IMR-90 (cell line): ENCODE data around the gene PHF19. TPM values are rescaled to one million over a fixed set of nuclear protein-coding genes. Genes with fewer than 3 reads are reported as not detected.

Experiments
- ATAC-seq: fragments of 200-7000 bp; cut with Tn5 transposase; 2 replicates; pipeline ENCODE4 v1.9.1; 2020; ENCODE audit warnings: low read depth, mild to moderate bottlenecking, moderate library complexity
- BruUV-seq: library from RNA; stranded (reverse); fragments of 400-500 nt; replicated peaks from 2 replicates; lab custom pipeline; 2021; lab: Mats Ljungman, UMichigan
- CTCF ChIA-PET: fragments of 300-600 bp; formaldehyde crosslinking; extraction: SDS; loops from one replicate; lab custom pipeline; 2021; ENCODE audit warnings: antibody characterized with exemption; lab: Yijun Ruan, JAX
- POLR2A ChIA-PET: fragments of 300-600 bp; sonication (Branson Sonifier 250); formaldehyde crosslinking; loops from one replicate; lab custom pipeline; 2022; ENCODE audit warnings: antibody characterized with exemption; ENCODE audit not compliant: unreplicated experiment; lab: Charles Lee
- DNase-seq: peaks from one replicate; pipeline ENCODE4 v3.0.0; 2013
- H2AFZ ChIP-seq: replicated peaks from 2 replicates; pipeline ENCODE3; 2013; ENCODE audit warnings: low read length, mild to moderate bottlenecking; ENCODE audit not compliant: poor library complexity
- H2AK5ac ChIP-seq: 2 replicates; pipeline ENCODE4 v1.6.1; 2013; ENCODE audit warnings: low read depth, low read length, inconsistent platforms
- H2AK9ac ChIP-seq: replicated peaks from 2 replicates; pipeline ENCODE3; 2013; ENCODE audit warnings: mild to moderate bottlenecking, low read depth, low read length, moderate library complexity; ENCODE audit not compliant: poor library complexity
- H2BK120ac ChIP-seq: 2 replicates; pipeline ENCODE4 v1.6.1; 2013; ENCODE audit warnings: low read depth, low read length, inconsistent platforms
- H2BK15ac ChIP-seq: 3 replicates; pipeline ENCODE4 v1.6.1; 2013; ENCODE audit warnings: low read depth, low read length, inconsistent platforms
- H2BK20ac ChIP-seq: 2 replicates; pipeline ENCODE4 v1.6.1; 2013; ENCODE audit warnings: low read depth, mild to moderate bottlenecking, inconsistent platforms, low read length, moderate library complexity
- H2BK5ac ChIP-seq: 2 replicates; pipeline ENCODE4 v1.6.1; 2013; ENCODE audit warnings: mild to moderate bottlenecking, low read depth, low read length, inconsistent platforms; ENCODE audit not compliant: poor library complexity, severe bottlenecking
- H3K14ac ChIP-seq: replicated peaks from 2 replicates; pipeline ENCODE4 v1.6.1; 2013; ENCODE audit warnings: low read depth, low read length, inconsistent platforms
- H3K18ac ChIP-seq: 2 replicates; pipeline ENCODE4 v1.6.1; 2013; ENCODE audit warnings: low read depth, low read length, control low read depth
- H3K23ac ChIP-seq: 2 replicates; pipeline ENCODE4 v1.6.1; 2013; ENCODE audit warnings: low read depth, low read length, inconsistent platforms
- H3K27ac ChIP-seq: 2 replicates; pipeline ENCODE4 v1.5.1; 2013; ENCODE audit warnings: mild to moderate bottlenecking, control low read depth, low read length; ENCODE audit not compliant: insufficient read depth
- H3K27me3 ChIP-seq: 2 replicates; pipeline ENCODE4 v1.6.1; 2013; ENCODE audit warnings: low read length; ENCODE audit not compliant: control insufficient read depth, insufficient read depth
- H3K36me3 ChIP-seq: 2 replicates; pipeline ENCODE4 v1.6.1; 2013; ENCODE audit warnings: low read length, mixed read lengths; ENCODE audit not compliant: control insufficient read depth, insufficient read depth
- H3K4ac ChIP-seq: 2 replicates; pipeline ENCODE4 v1.6.1; 2013; ENCODE audit warnings: low read depth, low read length, inconsistent platforms
- H3K4me1 ChIP-seq: 2 replicates; pipeline ENCODE4 v1.6.1; 2013; ENCODE audit warnings: low read length, mixed read lengths; ENCODE audit not compliant: control insufficient read depth, insufficient read depth
- H3K4me2 ChIP-seq: 2 replicates; pipeline ENCODE4 v1.6.1; 2013; ENCODE audit warnings: low read depth, mild to moderate bottlenecking, control low read depth, low read length, moderate library complexity
- H3K4me3 ChIP-seq: 2 replicates; pipeline ENCODE4 v1.5.1; 2013; ENCODE audit warnings: low read depth, mild to moderate bottlenecking, control low read depth, low read length, moderate library complexity; ENCODE audit not compliant: insufficient read depth
- H3K56ac ChIP-seq: 2 replicates; pipeline ENCODE4 v1.6.1; 2013; ENCODE audit warnings: low read length, inconsistent platforms; ENCODE audit not compliant: insufficient read depth; ENCODE audit errors: extremely low read depth
- H3K79me1 ChIP-seq, 2 experiments: 2 replicates each; pipeline ENCODE4 v1.6.1; 2013; ENCODE audit warnings: low read length in 2 of 2, inconsistent platforms in 1 of 2, low read depth in 1 of 2
- H3K9ac ChIP-seq: 2 replicates; pipeline ENCODE4 v1.6.1; 2013; ENCODE audit warnings: low read depth, low read length, control low read depth
- H3K9me1 ChIP-seq: 2 replicates; pipeline ENCODE4 v1.6.1; 2013; ENCODE audit warnings: low read length, inconsistent platforms; ENCODE audit not compliant: insufficient read depth
- H3K9me3 ChIP-seq: 2 replicates; pipeline ENCODE4 v1.6.1; 2013; ENCODE audit warnings: low read length; ENCODE audit not compliant: control insufficient read depth, insufficient read depth
- H4K20me1 ChIP-seq: 2 replicates; pipeline ENCODE4 v1.6.1; 2013; ENCODE audit warnings: low read length, inconsistent platforms; ENCODE audit not compliant: insufficient read depth
- H4K5ac ChIP-seq: 2 replicates; pipeline ENCODE4 v1.6.1; 2013; ENCODE audit warnings: mild to moderate bottlenecking, low read depth, low read length, control low read depth
- H4K8ac ChIP-seq, 2 experiments: 2 replicates each; pipeline ENCODE4 v1.6.1; 2013; ENCODE audit warnings: low read depth in 2 of 2, low read length in 2 of 2, control low read depth in 1 of 2, inconsistent platforms in 1 of 2
- H4K91ac ChIP-seq: 2 replicates; pipeline ENCODE4 v1.6.1; 2013; ENCODE audit warnings: low read depth, low read length, inconsistent platforms; ENCODE audit not compliant: insufficient read depth
- CHD1 ChIP-seq: IDR thresholded peaks from 2 replicates; pipeline ENCODE4 v1.6.1; 2012; ENCODE audit warnings: low read depth, low read length, improper control_type of control experiment
- CTCF ChIP-seq: conservative IDR thresholded peaks from 2 replicates; pipeline ENCODE4 v1.5.1; 2012; ENCODE audit warnings: mild to moderate bottlenecking, low read depth, low read length, improper control_type of control experiment
- ELK1 ChIP-seq: fragments of 150-350 bp; IDR thresholded peaks from 2 replicates; pipeline ENCODE4 v1.6.1; 2016; ENCODE audit warnings: low read depth, mild to moderate bottlenecking, low read length, moderate library complexity, borderline replicate concordance
- RFX5 ChIP-seq: IDR thresholded peaks from 2 replicates; pipeline ENCODE4 v1.8.0; 2012; ENCODE audit warnings: low read depth, mild to moderate bottlenecking, low read length, moderate library complexity
- WGBS, 2 experiments: methylation state at CpG; one replicate each; pipeline versions ENCODE4 v1.1.5 to v1.1.7; 2013; ENCODE audit warnings: missing lambda C conversion rate in 2 of 2; ENCODE audit not compliant: insufficient read length in 1 of 2; ENCODE audit errors: extremely low coverage in 2 of 2; 5-methylcytosine and 5-hydroxymethylcytosine counted together
- dilution Hi-C: fragments of 300-500 bp; cut with HindIII; formaldehyde crosslinking; loops from one replicate; pipeline ENCODE4 v1.14.3; 2018; ENCODE audit warnings: low sequenced_read_pairs; ENCODE audit not compliant: unreplicated experiment
- in situ Hi-C: fragments of 300-500 bp; cut with MboI; formaldehyde crosslinking; loops from 3 replicates; pipeline ENCODE4 v1.14.3; 2019; ENCODE audit warnings: low sequenced_read_pairs, inconsistent platforms, mixed read lengths
- intact Hi-C: fragments of 100-400 bp; cut with micrococcal nuclease; formaldehyde crosslinking; loops from 2 replicates; pipeline ENCODE4 v1.10.0; 2022
- polyA plus RNA-seq, 3 experiments: library from polyadenylated mRNA; depleted of rRNA; stranded (reverse); fragments of >200 nt; gene quantifications; 2 replicates each; pipeline ENCODE4 v1.2.3, GENCODE V29; 2012; ENCODE audit warnings: low replicate concordance in 1 of 3
- total RNA-seq: library from RNA; depleted of rRNA; stranded (reverse); fragments of >200 nt; gene quantifications from 2 replicates; pipeline ENCODE4 v1.2.3, GENCODE V29; 2012

The PHF19 gene
- total and polyA plus RNA-seq, 2 of the 4 experiments (the other 2 are of a cell fraction): 37.6 to 55.6 TPM

- no peaks in the 10 kb centered on the region for H3K79me1 ChIP-seq
- no peak overlapping the region for H2BK20ac ChIP-seq
- intact Hi-C loops: no loop called here
- no peak overlapping the region for H3K18ac ChIP-seq
- H2AK9ac ChIP-seq: no peak overlapping the region
- BruUV-seq: no TSS peak
- H3K27ac ChIP-seq: no peak overlapping the region
- no peak overlapping the region for H2BK5ac ChIP-seq
- no peak overlapping the region for H3K4ac ChIP-seq
- in situ Hi-C loops: no loop called here
- no peaks in the 10 kb centered on the region for H3K4me1 ChIP-seq
- ChIA-PET CTCF (no interaction called here), POLR2A (no interaction called here)
- no peak overlapping the region for H3K4me2 ChIP-seq
- TF ChIP-seq CTCF (no peak), RFX5 (no peak), CHD1 (no peak), ELK1 (no peak)
- no peak overlapping the region for H4K5ac ChIP-seq
- H2BK120ac ChIP-seq: no peak overlapping the region
- WGBS, 2 experiments: no CpG with 5 or more reads among the region's 3 CpGs
- DNase-seq (no peak), ATAC-seq (no peak)
- no peaks in the 10 kb centered on the region for H3K9me3 ChIP-seq
- H4K91ac ChIP-seq: no peak overlapping the region
- no peak overlapping the region for H3K23ac ChIP-seq
- H3K4me3 ChIP-seq: no peak overlapping the region
- no peak overlapping the region for H4K8ac ChIP-seq
- H2AFZ ChIP-seq: no peak overlapping the region
- no peak overlapping the region for H2BK15ac ChIP-seq
- H4K20me1 ChIP-seq: no peaks in the 10 kb centered on the region
- H3K36me3 ChIP-seq: peaks cover 18% of the 10 kb centered on the region
- no peak overlapping the region for H2AK5ac ChIP-seq
- H3K56ac ChIP-seq: no peak overlapping the region
- H3K9me1 ChIP-seq: no peaks in the 10 kb centered on the region; the same call in 1 of the 2 replicates
- H3K14ac ChIP-seq: no peak overlapping the region
- no peaks in the 10 kb centered on the region for H3K27me3 ChIP-seq
- no peak overlapping the region for H3K9ac ChIP-seq
- dilution Hi-C loops: no loop called here
Measured at GRCh38 chr9:120854596-120855327, 22.2 kb downstream of the PHF19 start.
